RPMI7951 (cell line): ENCODE data around the gene PAH. TPM values are rescaled to one million over a fixed set of nuclear protein-coding genes. Genes with fewer than 3 reads are reported as not detected.
A peak's percentile ranks its signal among the peaks of the same experiment; 100 is the strongest.
"Not testable (repeated sequence)": the region's sequence is repeated elsewhere in the genome, so short reads cannot be mapped to it uniquely, and the experiment has no call there.

Source experiments
- DNase-seq: peaks from one replicate; pipeline ENCODE4 v3.0.0-alpha.2; 2012; ENCODE audit warnings: low read depth
- total RNA-seq: library from RNA; depleted of rRNA; stranded (reverse); fragments of >200 nt; shearing (Covaris generic); gene quantifications from 2 replicates; pipeline ENCODE4 v1.2.3, GENCODE V29; 2014

Gene PAH
- total RNA-seq, 1 experiment from 2014 or later, result not detected

- DNase-seq, result no peak
Measured at GRCh38 chr12:102891756-102892155, 25.3 kb downstream of the PAH start.

GRCh38 chr12:102888511-102888910 is 28.5 kb downstream of the PAH start:
- DNase-seq, result no peak

DNA sequence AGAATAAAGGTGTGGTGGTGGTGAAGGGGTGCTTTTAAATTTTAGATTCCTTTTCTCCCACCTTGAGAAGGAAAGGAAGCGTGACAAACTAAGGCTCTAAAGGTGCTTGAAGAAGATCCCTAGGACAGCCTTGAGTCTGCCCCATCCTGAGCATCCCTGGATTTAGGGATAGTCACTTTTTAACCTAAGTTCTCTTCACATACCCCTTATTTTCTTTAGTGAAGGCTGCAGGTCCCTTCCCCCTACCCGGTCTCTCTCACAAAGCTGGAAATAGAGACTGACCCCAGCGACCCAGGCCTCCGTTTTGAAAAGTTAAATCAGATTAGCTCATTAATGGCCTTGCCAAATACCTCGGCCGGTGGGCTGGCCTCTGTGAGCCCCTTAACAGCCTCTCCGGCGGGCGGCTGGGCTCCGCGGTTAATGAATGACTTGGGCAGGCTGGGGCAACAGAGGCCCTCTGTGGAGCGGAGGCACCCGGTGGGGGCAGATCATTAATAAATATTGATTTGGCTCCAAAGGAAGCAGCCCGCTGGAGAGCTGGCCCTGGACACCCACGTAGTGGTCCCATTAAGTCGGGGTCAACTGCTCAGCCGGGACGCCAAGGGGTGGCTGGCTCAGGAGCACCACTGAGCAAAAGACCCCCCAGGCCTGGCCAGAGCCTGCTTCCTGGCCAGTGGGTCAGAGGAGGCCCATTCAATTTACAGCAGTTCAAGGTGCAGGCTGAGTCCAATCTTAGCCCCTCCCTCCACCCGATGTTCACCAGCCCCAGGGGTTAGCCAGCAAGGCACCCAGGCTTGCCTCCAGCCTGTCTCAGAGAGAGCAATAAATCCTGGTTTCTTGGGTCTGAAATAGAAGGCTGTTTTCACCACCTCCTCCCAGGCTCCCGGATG is 31.8 kb downstream of the PAH start:
- no peak for DNase-seq

GRCh38 chr12:102883204-102883799 is 33.7 kb downstream of the PAH start:
- DNase-seq, result peak; percentile 14

GRCh38 chr12:102880783-102881182 is 36.3 kb downstream of the PAH start:
- DNase-seq, result no peak

DNA sequence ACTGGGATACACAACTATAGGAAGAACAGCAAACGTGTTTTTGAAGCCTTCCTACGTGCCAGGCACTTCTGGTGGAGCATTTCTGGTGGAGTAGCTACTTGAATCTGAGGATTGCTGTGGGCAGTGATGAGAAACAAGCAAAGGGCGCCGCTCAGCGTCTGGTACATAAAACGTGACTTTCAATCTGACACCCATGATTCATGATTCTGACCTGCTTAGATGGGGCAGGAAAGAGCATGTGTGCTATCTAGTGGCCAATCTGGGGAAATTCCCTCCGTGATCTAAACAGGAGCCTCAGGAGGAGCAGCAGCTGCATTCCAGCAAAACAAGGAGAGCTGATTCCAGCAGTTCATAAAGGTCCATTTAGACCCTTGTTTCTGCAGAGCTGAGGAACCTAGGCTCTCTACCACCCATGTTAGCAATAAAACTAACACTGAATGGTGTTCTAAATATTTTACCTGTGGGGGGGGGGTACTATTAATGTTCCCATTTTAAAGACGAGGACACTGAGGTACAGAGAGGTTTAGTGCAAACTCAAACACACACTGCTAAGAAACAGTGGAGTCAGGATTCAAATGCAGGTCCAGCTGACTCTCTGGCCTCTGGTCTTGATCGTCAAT is 37.8 kb downstream of the PAH start:
- DNase-seq, result peak; percentile 63

- no peak for DNase-seq
Measured at GRCh38 chr12:102876883-102877282, 40.2 kb downstream of the PAH start.

GRCh38 chr12:102874819-102875218 is 42.2 kb downstream of the PAH start:
- no peak for DNase-seq

GRCh38 chr12:102873077-102873476 is 44.0 kb downstream of the PAH start:
- DNase-seq, result peak; percentile 1

DNA sequence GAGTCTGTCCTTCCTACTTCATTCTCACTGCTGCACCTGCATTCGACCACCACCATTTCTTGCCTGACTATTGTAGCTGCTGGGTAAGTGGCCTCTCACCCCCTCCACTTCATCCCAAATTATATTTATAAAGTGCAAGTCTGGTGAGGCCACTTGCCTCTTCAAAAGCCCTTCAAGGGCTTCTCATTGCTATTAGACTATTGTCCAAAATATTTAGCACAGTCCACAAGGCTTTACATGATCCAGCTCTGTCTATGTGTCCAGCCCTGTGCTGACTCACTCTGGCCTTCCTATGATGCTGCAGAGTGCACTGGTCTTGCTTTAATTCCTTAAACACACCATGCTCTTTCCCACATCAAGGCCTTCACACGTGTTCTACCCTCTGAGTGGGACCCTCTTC is 46.0 kb downstream of the PAH start:
- DNase-seq, result no peak

DNA sequence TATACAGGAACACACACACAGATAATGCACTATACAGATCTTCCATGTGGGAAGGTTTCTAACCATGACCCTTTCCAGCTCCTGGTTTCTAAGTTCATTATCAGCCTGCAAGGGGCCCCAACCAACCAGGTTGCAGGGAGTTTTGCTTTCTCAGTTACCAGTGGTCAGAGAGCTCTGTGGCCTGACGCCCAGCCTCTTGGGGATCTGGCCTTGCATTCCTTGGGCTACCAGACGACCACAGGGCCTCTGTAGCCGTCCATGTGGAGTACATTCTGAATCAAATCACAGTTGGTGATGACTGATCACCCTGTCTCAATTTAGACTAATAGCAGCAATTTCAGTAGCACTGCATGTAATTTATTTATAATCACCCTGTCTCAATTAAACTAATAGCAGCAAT is 47.5 kb downstream of the PAH start:
- DNase-seq, result peak; percentile 1

GRCh38 chr12:102865821-102866615 is 51.0 kb downstream of the PAH start:
- no peak for DNase-seq

- DNase-seq, result no peak
Measured at GRCh38 chr12:102862486-102862885, 54.6 kb downstream of the PAH start.

DNA sequence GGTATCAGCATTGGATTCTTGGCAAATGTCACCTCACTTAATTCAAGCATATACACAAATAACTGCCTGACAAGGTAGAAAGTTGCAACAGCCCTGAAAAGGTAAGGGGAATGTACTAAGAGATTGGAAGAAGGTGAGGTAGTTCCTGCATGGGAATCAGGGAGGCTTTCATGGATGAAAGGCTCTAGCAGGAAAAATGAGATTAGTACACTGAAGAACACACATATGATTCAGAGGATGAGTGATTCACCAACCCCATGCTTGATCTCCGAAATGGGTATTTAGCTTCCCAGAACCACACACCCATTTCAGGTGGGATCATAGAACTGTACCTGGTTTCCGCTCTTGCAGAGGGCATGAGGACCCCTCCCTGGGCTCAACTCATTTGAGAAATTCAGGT is 65.8 kb downstream of the PAH start:
- no peak for DNase-seq

- DNase-seq, result no peak
Measured at GRCh38 chr12:102849722-102850447, 67.2 kb downstream of the PAH start.

DNA sequence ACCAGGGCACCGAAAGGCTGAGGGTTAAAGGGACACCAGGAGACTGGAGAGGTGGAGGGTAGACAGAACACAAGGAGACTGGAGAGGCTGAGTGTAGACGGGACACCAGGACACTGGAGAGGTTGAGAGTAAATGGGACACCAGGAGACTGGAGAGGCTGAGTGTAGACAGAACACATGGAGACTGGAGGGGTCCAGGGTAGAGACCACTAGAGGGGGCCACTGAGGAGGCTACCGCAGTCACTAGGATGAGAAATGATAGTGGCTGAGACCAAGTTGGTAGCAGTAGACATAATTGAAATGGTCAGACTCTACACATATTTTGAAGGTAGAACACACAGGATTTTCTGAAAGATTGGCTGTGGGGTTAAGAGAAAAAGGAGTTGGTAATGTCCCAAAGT is 68.2 kb downstream of the PAH start:
- no peak for DNase-seq

DNA sequence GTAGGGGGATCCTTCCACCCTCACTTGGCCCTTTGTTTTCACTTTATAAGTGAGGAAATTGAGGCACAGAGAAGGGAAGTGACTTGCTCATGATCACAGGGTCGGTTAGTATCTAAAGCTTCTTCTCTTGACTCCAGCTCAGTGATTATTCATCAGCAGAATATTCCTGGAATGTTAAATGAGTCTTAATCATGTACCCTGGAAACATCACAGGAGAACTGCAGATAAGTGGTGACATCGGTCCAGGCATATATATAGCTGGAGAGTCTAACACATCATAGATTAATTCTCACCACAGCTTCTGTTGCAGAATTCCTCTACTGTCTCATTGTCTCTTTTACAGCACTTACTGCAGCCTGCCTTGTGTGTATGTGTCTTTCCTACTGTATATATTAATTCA is 69.9 kb downstream of the PAH start:
- DNase-seq, result no peak

DNA sequence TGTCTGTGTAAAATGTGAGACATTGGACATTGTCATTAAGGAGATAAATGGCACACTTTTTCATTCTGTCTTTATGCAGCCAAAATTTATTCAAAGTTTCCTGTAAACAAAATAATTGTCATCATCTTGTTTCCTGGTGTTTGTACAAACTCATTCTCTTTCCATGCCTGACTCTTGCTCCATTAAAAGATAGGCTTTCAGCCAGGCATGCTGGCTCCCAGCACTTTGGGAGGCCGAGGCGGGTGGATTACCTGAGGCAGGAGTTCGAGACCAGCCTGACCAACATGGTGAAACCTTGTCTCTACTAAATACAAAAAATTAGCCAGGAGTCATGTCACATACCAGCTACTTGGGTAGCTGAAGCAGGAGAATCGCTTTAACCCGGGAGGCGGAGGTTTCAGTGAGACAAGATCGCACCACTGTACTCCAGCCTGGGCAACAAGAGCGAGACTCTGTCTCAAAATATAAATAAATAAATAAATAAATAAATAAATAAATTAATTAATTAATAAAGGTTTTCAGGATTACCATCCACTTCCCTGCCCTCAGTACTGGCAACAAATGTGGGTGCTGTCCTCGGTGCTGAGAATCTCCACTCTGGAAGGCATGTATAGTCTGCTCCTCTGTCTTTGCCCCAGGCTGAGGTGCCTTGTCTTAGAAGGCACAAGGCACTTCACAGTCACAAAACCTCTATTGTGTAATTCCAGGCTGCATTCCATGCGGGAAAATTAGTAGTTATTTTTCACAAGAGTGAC is 83.2 kb downstream of the PAH start:
- DNase-seq, result no peak

GRCh38 chr12:102832826-102833225 is 84.2 kb downstream of the PAH start:
- DNase-seq, result not testable (repeated sequence)

DNA sequence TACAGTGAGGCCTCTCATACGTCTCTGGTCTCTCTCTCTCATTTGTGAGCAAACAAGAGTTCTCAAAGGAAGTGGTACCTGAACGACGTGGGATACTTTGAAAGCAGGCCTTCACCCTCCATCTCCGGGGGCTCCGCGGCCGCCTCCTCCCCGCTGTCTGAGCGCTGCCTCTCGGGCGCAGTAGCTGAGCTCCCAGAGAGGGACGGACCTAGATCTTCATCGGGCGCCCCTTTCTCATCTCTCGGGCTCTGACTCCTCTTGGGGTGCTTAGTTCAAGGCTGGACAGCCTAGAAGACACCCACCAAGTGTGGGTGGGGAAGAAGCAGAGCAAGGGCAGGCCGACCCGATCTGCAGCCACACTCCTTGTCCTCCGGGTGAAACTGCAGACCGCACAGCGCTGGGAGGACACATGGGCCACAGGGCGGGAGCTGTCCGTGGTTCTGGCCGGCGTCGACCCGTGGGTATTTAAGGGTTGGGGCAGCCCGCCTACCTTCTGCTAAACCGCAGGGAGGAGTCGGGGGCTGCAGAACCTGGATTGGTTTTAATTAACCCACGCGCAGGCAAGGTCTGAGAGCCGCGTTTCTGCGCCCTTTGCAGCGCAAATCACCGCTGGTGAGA is 92.7 kb downstream of the PAH start:
- DNase-seq, result peak; percentile 2
